HPDE6-E6E7 (cell line): ENCODE results near the gene LCORL.
"Not testable (repeated sequence)": the region's sequence is repeated elsewhere in the genome, so short reads cannot be mapped to it uniquely, and the experiment has no call there.

Source experiments
- DNase-seq: peaks from one replicate; pipeline ENCODE4 v3.0.0; 2011; ENCODE audit warnings: missing footprints; ENCODE audit errors: extremely low spot score

The LCORL gene

DNA sequence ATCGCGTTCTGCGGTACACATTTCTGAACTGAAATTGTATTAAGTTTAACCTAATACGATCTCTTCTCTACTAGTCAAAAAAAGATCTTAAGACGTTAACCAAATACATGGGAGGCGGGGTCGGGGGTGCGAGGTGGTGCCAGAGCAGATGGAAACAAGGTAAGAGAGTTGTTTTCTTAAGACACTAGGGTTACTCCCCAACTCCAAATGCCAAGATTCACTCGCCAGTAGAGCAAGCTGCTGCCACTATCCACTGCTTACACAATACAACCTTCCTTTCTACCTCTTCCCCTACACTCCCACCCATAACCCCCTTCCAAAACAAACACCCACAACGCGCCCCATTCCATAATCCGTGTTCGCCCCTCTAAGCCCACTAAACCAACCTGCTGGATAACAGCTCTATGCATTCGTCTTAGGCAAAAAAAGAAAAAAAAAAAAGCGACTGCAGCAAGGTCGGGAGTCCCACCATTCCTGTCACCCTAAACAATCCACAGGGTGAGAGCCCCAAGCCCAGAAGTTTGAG, 1.3 kb downstream of the LCORL start:
- DNase-seq: no peak

DNA sequence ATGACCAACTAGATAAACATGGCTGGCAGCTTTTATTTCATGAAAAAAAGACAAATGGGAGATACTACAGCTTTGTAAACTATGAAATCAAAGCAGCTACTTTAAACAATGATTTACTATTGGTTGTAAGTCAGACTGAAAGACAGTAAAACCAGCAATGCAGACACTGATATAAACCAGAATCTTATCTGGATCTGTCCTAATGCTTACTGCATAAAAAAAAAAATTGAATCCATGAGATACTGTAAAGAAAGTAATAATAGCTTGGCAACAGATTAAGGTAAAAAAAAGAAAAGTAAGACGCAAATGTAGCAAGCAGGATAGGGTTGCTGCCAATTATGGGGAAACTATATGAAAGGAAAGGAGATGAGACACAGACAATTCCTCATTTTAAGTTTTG, 7.3 kb downstream of the LCORL start:
- no peak for DNase-seq

DNA sequence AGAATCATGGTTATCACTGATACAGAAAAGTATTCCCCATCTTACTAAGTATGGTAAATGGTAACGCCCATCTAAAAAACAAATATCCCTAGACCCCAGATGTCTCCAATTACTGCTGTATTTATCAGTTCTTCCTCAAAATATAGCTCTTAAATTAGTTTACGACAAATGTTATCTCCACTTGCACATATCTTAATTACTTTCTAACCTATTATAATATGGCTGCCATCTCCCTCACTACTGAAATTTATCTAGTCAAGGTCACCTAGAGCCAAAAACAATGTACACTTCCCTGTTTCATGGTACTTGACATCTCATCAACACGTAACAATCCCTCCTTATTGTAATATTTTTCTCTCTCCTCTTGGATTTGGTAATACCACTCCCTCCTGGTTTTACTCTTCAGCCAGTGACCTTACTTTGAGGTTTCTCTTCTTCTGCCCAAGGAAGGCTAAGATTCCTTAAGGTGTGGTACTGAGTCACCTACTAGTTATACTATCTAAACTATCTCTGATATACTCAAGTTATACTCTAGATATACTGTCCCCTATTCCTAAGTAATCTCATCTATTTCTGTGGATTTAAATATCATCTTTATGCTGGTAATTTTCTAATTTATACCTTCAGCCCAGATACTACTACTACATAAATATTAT, 8.6 kb downstream of the LCORL start:
- no peak for DNase-seq

DNA sequence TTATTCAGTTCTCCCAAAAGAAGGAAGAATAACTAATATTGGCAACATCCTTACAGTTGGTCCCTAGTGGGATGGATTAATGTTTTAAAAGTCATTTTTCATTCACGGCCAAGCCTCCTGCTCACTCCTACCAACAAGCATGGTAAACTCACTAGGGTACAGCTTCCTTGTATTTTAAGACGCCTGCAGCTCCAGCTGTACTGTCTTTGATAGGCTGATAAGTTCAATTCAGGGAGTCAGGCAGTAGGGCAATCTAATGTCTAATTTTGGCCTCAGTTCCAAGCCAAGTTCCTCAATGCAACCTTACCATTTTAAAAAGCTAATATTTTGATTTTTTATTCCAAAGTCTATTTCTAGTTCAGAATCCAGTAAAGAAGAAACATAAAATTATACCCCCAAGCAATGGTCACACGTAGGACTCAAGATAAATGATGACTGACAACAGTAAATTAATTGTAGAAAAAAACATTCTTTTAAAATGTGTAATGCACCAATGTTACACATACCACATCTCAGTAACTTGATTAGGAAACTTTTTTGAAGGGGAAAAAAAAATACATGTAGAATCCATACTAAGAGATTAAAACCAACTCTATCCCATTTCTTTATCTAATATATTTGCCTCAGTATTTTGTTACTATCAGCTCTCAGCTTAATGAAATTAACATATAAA, 9.3 kb downstream of the LCORL start:
- DNase-seq: no peak

DNA sequence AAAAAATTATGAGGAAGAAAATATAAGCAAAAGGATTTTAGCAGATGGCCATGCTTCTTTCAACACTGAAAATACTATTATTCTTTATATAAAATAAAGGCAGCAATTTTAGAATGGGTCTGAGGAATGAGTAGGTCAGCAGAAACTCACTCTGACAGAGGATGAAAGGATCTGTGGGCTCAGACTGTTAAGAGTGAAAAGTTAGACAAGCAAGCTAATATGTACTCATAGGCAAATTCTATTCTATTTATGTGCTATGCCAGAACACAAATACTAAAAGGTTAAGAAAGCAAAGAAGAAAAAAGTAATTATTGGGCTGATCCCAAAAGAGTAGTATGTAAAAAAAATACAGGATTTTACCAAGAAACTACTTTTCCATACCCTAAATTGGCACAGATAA, 13.9 kb downstream of the LCORL start:
- no peak for DNase-seq

DNA sequence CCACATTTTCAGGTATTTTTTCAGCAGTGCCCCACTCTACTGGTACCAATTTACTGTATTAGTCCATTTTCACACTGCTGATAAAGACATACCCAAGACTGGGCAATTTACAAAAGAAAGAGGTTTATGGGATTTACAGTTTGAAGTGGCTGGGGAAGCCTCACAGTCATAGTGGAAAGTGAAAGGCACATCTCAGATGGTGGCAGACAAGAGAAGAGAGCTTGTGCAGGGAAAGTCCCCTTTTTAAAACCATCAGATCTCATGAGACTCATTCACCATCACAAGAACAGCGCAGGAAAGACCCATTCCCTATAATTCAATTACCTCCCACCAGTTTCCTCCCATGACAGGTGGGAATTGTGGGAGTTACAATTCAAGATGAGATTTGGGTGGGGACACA, 15.1 kb downstream of the LCORL start:
- not testable (repeated sequence) for DNase-seq

DNA sequence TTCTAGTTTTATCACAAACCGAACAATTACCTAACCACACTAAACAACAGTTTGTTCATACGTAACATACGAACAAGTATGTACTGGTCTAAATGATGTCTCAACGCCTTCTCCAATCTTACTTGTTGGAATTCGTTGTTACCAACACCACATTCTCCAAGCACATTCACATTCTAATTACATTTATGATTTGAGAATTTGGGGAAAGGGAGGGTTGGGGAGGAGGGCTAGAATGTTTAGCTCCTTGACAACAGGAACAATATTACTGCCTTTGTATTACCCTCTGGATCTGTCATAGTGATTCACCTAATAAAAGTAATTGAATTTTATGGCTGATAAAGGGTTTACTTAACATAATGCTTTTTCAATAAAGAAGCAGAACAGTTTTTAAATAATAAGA, 24.4 kb downstream of the LCORL start:
- DNase-seq: no peak

DNA sequence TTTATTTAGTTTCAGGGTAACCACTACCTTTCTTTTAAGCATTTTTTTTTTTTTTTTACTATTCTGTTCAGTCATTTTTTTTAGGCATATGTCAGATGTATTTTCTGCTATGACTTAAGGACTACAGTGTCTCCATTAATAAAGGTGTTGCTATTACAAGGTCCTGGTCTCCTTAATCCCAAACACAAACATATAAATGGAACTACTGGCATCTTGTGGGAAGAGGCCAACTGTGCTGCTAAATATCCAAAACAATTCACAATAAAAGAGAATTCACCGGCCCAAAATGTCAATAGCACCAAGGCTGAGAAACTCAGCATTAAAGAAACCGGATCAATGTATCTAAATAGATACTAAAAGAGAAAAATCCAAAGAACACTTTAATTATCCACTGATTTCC, 26.4 kb downstream of the LCORL start:
- no peak for DNase-seq

DNA sequence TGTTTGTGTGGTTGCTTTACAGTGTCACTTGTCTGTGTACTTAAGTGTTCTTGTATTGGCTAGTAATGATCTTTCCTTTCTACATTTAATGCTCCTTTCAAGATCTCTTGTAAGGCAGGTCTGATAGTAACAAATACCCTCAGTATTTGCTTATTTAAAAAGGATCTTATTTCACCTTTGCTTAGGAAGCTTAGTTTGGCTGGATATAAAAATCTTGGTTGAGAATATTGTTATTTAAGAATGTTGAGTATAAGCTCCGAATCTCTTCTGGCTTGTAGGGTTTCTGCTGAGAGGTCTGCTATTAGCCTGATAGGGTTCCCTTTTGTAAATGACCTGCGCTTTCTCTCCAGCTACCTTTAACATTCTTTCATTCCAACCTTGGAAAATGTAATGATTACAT, 35.7 kb downstream of the LCORL start:
- no peak for DNase-seq

DNA sequence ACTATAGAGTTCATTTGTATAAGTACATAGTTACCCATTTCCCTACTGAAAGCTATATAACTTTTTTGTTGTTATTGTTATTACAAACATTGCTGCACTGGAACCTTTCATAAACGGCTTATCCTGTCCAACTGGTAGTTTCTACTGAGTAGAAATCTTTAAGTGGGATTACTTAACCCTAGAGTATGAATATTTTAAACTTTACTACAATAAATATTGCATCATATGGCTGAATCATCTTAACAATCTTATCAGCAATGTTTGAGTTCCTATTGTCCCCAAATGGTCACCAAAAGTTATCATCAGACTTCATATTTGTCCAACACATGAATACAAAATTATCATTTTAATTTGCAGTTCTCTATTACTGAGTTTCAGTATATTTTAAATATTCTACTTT, 40.5 kb downstream of the LCORL start:
- no peak for DNase-seq

DNA sequence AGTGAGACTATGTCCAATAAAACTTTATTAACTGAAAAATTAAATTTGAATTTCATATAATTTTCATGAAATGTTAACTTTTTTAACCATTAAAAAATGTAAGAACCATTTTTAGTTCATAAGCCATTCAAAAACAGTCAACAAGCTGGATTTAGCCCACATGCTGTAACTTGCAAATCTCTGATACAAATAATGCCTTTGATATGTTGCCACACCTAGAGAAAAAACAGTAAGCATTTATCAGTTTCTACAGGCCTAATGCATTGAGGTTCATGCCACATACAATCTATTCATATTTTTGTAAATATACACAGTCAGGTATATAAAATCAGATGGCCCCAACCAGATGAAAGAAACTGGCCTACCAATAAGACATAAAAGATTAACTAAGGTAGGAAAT, 52.8 kb downstream of the LCORL start:
- peak; percentile 7 for DNase-seq

DNA sequence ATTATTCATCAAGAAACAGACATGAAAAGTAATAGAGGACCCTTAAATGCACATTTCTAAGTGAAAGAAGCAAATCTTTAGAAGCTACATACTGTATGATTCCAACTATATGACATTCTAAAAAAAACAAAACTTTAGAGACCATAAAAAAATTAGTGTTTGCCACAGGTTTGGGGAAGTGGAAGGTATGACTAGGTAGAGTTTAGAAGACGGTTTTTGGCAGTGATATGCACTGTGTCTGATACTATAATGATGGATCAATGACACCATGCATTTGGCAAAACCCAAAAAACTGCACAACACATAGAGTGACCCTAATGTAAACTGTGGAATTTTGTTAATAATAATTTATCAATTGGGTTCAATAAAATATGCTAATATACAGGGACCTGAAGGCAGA, 54.5 kb downstream of the LCORL start:
- no peak for DNase-seq

DNA sequence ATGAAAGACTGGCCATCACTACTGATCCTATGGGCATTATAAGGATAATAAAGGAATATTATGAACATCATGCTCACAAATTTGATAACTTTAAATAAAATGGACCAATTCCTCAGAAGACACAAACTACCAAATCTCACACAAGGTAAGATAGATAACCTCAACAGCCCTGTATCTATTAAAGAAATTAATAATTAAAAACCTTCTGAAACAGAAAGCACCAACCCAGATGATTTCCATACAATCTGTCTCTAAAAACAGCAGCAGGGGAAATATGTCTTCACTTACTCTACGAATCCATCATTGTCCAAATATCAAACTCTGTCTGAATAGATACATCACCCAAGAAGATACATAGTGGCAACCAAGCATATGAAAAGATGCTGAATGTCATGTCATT, 55.2 kb downstream of the LCORL start:
- no peak for DNase-seq

DNA sequence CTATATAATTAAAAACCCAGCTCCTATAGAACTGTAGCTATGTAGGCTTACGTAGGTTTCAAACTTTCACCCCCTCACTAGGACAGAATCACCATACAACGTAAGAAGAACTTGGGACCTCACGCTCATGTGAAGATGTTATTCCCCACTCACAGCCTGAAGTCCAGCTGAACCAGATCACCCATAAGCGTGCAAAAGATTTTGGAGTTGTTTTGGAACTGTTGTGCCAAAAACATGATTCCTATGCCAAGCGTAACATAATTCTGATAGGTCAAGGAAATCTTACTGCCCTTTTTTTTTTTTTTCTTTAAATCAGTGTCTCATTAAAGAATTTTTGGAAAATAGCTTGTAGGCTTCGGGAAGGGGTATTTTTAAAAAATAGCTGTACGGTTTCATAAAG, 57.0 kb downstream of the LCORL start:
- DNase-seq: no peak

DNA sequence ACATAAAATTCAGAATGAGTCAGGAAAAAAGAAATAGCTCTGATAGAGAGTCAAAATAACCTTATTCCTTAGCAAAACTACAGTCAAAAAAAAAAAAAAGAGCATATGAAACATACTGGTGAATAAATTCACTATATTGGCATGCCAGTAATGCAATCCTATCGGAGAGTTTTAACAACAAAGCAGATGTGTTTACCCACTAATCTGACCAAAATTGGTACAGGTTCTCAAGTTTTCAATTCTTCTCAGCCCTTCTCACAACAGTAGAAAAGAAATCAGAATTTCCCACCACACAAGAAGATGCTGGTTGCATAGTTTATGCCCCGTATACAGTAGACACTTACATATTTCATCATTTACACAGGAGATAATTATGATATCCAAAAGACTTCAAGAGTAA, 59.4 kb downstream of the LCORL start:
- no peak for DNase-seq

DNA sequence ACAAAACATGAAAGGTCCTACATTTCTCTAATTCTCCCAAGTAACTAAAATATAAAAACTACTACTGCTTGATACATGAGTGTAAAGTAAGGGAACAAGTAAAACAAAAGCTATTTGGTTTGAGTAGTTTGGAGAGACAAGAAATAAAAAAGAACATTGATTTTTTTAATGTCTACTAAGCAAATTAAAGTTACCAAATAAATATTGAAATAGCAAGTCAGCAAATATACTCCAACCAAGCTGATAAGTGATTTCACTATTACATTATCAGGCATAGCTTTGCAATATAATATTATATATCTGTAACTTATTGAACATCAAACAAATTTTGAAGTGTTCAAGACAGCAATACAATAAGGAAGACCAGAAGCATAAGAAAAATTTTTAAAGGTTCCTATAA, 60.3 kb downstream of the LCORL start:
- DNase-seq: no peak

DNA sequence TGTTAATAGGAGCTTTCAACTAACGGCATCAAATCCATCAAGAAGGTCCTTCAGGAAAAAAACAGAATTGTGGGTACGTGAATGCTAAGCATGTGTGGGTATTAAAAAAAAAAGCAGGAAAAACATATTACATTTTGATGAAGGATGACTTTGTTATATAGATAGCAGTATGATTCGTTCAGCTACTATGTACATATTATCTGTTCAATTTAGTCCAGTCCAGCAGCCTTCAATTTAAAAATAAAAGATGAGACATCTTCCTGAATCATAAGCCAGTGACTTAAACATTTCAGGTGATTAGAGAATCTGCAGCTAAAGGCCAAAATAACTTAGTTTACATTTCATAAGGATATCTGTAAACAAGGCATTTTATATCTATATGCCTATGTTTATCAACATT, 63.4 kb downstream of the LCORL start:
- DNase-seq: no peak

DNA sequence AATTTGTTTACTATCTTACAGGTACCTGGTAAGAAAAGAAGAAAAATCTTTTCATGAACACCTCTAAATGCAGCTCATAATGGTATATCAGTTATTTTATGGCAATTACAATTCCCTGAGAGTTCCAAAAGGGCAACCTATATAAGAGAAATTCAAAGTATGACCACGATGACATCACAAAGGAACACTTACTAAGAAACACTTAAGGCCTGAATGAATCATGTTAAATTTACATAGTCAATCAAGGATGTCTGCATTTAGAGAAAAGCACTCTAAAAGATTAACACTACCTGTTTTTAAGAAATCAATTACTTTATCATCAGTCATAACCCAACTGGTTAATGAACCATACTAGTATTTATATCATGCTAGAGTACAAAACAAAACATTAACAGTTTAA, 63.9 kb downstream of the LCORL start:
- DNase-seq: no peak

DNA sequence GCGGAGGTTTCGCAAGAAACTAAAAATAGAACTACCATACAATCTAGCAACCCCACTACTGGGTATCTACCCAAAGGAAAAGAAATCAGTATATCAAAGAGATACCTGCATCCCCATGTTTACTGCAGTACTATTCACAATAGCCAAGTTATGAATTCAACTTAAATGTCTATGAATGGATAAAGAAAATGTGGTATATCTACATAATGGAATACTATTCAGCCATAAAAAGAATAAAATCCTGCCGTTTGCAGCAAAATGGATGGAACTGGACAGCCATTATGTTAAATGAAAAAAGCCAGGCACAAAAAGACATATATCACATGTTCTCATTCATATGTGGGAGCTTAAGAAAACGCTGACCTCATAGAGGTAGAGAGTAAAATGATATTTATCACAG, 65.3 kb downstream of the LCORL start:
- no peak for DNase-seq

DNA sequence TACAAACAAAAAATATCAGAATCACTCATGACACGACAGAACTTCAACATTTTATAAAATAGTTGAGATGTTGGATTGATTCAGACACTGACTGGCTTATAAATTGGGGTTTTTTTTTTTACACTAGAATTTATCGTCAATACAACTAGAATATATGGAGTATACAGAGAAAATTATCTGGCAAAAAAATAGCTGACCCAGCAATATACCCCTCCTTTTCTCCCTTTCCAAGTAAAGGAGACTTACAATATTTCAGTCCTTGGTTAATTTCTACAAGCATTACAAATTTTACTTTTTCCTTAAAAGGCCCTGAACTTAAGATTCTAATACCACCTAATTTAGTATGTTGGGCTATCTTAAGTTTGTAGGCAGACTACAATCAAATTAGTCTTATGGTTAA, 76.3 kb downstream of the LCORL start:
- DNase-seq: no peak

DNA sequence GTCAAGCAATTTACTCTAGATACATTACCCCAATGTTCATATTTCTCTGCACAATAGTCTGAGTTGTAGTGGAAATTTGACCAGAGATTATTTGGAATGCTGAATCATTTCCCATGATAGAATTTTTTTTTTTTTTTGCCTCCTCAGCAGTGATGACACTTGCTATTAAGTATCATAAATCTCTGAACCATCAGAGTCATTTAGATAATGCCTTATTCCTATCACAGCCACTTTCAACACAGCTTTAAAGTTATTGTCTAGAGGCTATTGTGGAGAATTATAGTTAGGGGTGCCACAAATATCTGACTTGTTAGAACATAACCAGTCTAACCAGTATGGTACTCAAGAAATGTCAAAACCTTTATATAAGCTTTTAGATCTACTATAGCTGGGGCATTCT, 79.8 kb downstream of the LCORL start:
- no peak for DNase-seq

DNA sequence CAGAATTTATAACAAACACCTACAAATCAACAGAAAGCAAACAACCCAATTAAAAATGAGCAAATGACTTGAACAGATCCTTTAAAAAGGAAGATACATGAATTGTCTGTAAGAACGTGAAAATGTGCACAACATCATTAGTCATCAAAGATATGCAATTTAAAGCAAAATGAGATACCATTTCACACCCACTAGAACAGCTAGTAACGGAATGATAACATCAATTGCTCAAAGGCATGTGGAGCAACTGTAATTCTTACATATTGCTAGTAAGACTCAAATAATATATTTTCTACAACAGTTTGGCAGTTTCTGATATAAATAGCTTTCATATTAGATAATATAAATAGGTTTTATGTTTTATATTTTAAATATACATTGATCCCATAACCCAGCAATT, 82.5 kb downstream of the LCORL start:
- no peak for DNase-seq

DNA sequence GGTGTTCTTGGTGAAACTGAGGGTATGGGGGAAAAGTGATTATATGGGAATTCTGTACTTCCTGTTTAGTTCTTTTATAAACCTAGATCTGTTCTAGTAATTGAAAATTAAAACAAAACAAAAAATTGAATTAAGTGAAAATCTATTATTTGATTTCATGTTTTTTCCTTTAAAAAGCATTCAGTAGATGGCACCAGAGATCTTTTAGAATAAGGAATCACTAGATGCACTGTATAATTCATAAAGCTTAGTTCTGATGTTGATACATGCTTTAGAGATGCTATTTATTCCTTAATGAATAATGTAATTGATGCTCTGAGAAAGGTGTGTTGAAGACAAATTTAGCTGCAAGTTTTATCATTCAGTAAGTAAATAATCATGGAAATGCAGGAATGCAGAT, 87.3 kb downstream of the LCORL start:
- DNase-seq: no peak

DNA sequence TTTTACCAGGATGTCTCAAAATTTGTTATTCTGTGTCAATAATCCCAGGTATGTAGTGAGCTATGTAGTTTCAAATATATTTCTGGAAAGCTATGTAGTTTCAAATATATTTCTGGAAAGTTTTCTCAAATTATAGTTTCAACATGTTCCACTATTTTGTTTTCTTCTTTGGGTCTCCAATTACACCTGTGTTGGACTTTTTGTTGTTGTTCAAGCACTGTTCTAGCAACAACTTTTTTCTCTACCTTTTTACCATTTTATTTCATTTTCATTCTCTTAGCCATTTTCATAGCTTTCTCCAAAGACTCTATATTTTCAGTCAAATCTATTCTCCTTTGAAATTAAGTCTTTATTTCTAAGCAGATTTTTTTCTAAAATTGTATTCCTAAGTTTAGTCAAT, 88.4 kb downstream of the LCORL start:
- DNase-seq: no peak
